SU-DHL-6 (cell line): ENCODE results near the gene RBM4B.
"Not testable (repeated sequence)": the region's sequence is repeated elsewhere in the genome, so short reads cannot be mapped to it uniquely, and the experiment has no call there.

Experiments
- H2AFZ ChIP-seq: fragments of 200-600 bp; sonication (generic); 2 replicates; pipeline ENCODE4 v1.6.1; 2014; ENCODE audit warnings: low read depth, mild to moderate bottlenecking, moderate library complexity, mixed read lengths, antibody characterized with exemption, low read length; ENCODE audit not compliant: severe bottlenecking
- H3F3A ChIP-seq: fragments of 200-600 bp; shearing (Covaris generic); 2 replicates; pipeline ENCODE4 v1.6.0; 2016; ENCODE audit warnings: antibody characterized with exemption, mild to moderate bottlenecking; ENCODE audit not compliant: insufficient read depth
- H3K27ac ChIP-seq: fragments of 200-600 bp; sonication (generic); 2 replicates; pipeline ENCODE4 v1.5.1; 2016; ENCODE audit warnings: low read depth, mild to moderate bottlenecking, low read length, moderate library complexity, mixed read lengths
- H3K27me3 ChIP-seq: fragments of 200-600 bp; sonication (generic), shearing (Covaris generic); 2 replicates; pipeline ENCODE4 v1.6.0; 2014; ENCODE audit warnings: mild to moderate bottlenecking, low read length
- H3K36me3 ChIP-seq: fragments of 200-600 bp; sonication (generic); 2 replicates; pipeline ENCODE4 v1.6.1; 2014; ENCODE audit warnings: mild to moderate bottlenecking, low read length, mixed read lengths
- H3K4me2 ChIP-seq: fragments of 300-600, 200-600 bp; shearing (Covaris generic), sonication (generic); 2 replicates; pipeline ENCODE4 v1.6.0; 2014; ENCODE audit warnings: low read length, low read depth, mild to moderate bottlenecking; ENCODE audit not compliant: poor library complexity, severe bottlenecking
- H3K4me3 ChIP-seq: fragments of 200-600 bp; sonication (generic); 2 replicates; pipeline ENCODE4 v1.5.1; 2014; ENCODE audit warnings: antibody characterized with exemption, low read length, mild to moderate bottlenecking, mixed read lengths; ENCODE audit not compliant: insufficient read depth, poor library complexity, severe bottlenecking
- H3K79me2 ChIP-seq: fragments of 200-600 bp; sonication (generic); 2 replicates; pipeline ENCODE4 v1.6.1; 2014; ENCODE audit warnings: mild to moderate bottlenecking, low read length, moderate library complexity; ENCODE audit not compliant: insufficient read depth
- H3K9ac ChIP-seq: fragments of 200-600 bp; sonication (generic); 2 replicates; pipeline ENCODE4 v1.7.0; 2014; ENCODE audit warnings: mild to moderate bottlenecking, low read length
- H3K9me2 ChIP-seq: fragments of 200-600 bp; sonication (generic); replicated peaks from 2 replicates; pipeline ENCODE4 v1.6.1; 2014; ENCODE audit warnings: low read length; ENCODE audit not compliant: insufficient read depth
- H3K9me3 ChIP-seq: fragments of 200-600 bp; sonication (generic); 2 replicates; pipeline ENCODE4 v1.6.1; 2014; ENCODE audit warnings: low read length, mixed read lengths; ENCODE audit not compliant: insufficient read depth
- H4K20me1 ChIP-seq: fragments of 200-600 bp; sonication (generic); 2 replicates; pipeline ENCODE4 v1.6.1; 2014; ENCODE audit warnings: low read depth, mild to moderate bottlenecking, antibody characterized with exemption, low read length, moderate library complexity, mixed read lengths
- EZH2phosphoT487 ChIP-seq: fragments of 200-600 bp; sonication (generic), shearing (Covaris generic); conservative IDR thresholded peaks from 2 replicates; pipeline ENCODE4 v1.6.1; 2018; ENCODE audit warnings: mild to moderate bottlenecking, antibody characterized with exemption, low read length, moderate library complexity, mixed read lengths
- TF ChIP-seq, protein P1 (sequence below): fragments of 200-600 bp; sonication (generic); IDR thresholded peaks from one replicate; pipeline ENCODE4 v1.5.1; 2017; ENCODE audit warnings: antibody characterized with exemption, mild to moderate bottlenecking, low read length, moderate library complexity; ENCODE audit not compliant: insufficient read depth, poor library complexity, severe bottlenecking

Gene RBM4B

GRCh38 chr11:66677599-66678375 lies at the start of gene RBM4B:
RBM4B (minus strand) TSS chr11:66677887; CDS start chr11:66677079, 808 bp downstream.
- Histone ChIP-seq H3K27me3 (no peaks in the 10 kb centered on the region), H4K20me1 (no peaks in the 10 kb centered on the region), H3K79me2 (peaks cover 42% of the 10 kb centered on the region), H3K9ac (peak within 1 kb of the TSS; percentile 67), H3K36me3 (0 out of 2 replicates have a peak, but pooled peaks cover 4% of the 10 kb centered on the region), H3K4me2 (peak within 1 kb of the TSS; percentile 90), H2AFZ (peak within 1 kb of the TSS; percentile 52), H3F3A (peaks cover 31% of the 10 kb centered on the region), H3K4me3 (peak within 1 kb of the TSS; percentile 58), H3K9me3 (no peaks in the 10 kb centered on the region), H3K27ac (peak within 1 kb of the TSS; percentile 87), H3K9me2 (no peaks in the 10 kb centered on the region)
- TF ChIP-seq EZH2phosphoT487, result no peak
- TF ChIP-seq, protein P1, sequence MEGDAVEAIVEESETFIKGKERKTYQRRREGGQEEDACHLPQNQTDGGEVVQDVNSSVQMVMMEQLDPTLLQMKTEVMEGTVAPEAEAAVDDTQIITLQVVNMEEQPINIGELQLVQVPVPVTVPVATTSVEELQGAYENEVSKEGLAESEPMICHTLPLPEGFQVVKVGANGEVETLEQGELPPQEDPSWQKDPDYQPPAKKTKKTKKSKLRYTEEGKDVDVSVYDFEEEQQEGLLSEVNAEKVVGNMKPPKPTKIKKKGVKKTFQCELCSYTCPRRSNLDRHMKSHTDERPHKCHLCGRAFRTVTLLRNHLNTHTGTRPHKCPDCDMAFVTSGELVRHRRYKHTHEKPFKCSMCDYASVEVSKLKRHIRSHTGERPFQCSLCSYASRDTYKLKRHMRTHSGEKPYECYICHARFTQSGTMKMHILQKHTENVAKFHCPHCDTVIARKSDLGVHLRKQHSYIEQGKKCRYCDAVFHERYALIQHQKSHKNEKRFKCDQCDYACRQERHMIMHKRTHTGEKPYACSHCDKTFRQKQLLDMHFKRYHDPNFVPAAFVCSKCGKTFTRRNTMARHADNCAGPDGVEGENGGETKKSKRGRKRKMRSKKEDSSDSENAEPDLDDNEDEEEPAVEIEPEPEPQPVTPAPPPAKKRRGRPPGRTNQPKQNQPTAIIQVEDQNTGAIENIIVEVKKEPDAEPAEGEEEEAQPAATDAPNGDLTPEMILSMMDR, result no peak

DNA sequence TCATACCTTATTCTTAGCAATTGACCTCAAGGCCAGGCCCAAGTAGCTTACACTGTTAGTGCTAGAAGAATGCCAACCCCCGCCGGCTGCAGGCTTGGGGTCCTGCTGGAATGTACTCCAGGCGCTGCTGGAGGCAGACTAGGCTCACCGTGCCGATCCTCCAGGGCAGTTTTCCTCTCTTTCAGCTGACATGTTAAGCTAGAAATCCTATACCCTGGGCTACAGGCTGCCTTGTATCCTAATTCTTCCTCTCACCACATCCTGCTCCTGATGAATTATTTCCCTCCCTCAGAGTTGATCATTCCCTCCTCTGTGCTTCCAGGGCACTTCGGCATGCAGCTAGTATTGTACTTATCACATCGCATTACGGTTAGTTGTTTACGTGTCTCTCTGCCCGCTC lies 48.0 kb upstream of the RBM4B start:
- no peaks in the 10 kb centered on the region for H4K20me1 ChIP-seq
- H3F3A ChIP-seq, result peaks cover 10% of the 10 kb centered on the region; the same call in 1 of the 2 replicates
- H3K4me3 ChIP-seq, result no peak overlapping the region
- H2AFZ ChIP-seq, result no peak overlapping the region
- H3K9me3 ChIP-seq, result no peaks in the 10 kb centered on the region
- no peaks in the 10 kb centered on the region for H3K9me2 ChIP-seq
- H3K27ac ChIP-seq, result no peak overlapping the region
- no peak for TF ChIP-seq EZH2phosphoT487
- TF ChIP-seq, protein P1, result no peak
- H3K9ac ChIP-seq, result no peak overlapping the region
- H3K27me3 ChIP-seq, result no peaks in the 10 kb centered on the region
- no peaks in the 10 kb centered on the region for H3K36me3 ChIP-seq
- no peaks in the 10 kb centered on the region for H3K79me2 ChIP-seq
- H3K4me2 ChIP-seq, result no peak overlapping the region

GRCh38 chr11:66725114-66725513 lies 47.4 kb upstream of the RBM4B start:
- no peak overlapping the region for H3K9ac ChIP-seq
- peaks cover 10% of the 10 kb centered on the region; the same call in 1 of the 2 replicates for H3F3A ChIP-seq
- no peak for TF ChIP-seq EZH2phosphoT487
- TF ChIP-seq, protein P1, result no peak
- no peaks in the 10 kb centered on the region for H3K27me3 ChIP-seq
- H2AFZ ChIP-seq, result no peak overlapping the region
- H4K20me1 ChIP-seq, result no peaks in the 10 kb centered on the region
- H3K79me2 ChIP-seq, result no peaks in the 10 kb centered on the region
- no peak overlapping the region for H3K4me3 ChIP-seq
- no peak overlapping the region for H3K27ac ChIP-seq
- no peaks in the 10 kb centered on the region for H3K9me2 ChIP-seq
- no peak overlapping the region for H3K4me2 ChIP-seq
- no peaks in the 10 kb centered on the region for H3K9me3 ChIP-seq
- H3K36me3 ChIP-seq, result no peaks in the 10 kb centered on the region

GRCh38 chr11:66724167-66724566 lies 46.5 kb upstream of the RBM4B start:
- H3K27ac ChIP-seq, H3K9me2 ChIP-seq, H3K79me2 ChIP-seq, H3F3A ChIP-seq, H2AFZ ChIP-seq, H3K36me3 ChIP-seq, H3K4me2 ChIP-seq, H3K27me3 ChIP-seq, H3K9me3 ChIP-seq, H3K4me3 ChIP-seq, H3K9ac ChIP-seq, H4K20me1 ChIP-seq: not testable (repeated sequence)
